ENCODE results near the gene CA12. TPM values are rescaled to one million over a fixed set of nuclear protein-coding genes. Genes with fewer than 3 reads are reported as not detected.

CA12 gene
- total RNA-seq, 4 donors from 2014 or later: 22.1 to 79.6 (median 37.0) TPM

GRCh38 chr15:63330926-63331325 is 50.7 kb downstream of the CA12 start:
- no peak for DNase-seq
- Histone ChIP-seq H3K27me3 (no peaks in the 10 kb centered on the region), H3K4me1 (no peaks in the 10 kb centered on the region), H3K4me3 (no peak overlapping the region), H3K27ac (no peak overlapping the region), H3K36me3 (no peaks in the 10 kb centered on the region), H3K9me3 (no peaks in the 10 kb centered on the region)
- TF ChIP-seq CTCF (IDR thresholded peaks at IDR 0.05): no peak
- no peak for TF ChIP-seq POLR2A (IDR thresholded peaks at IDR 0.05)

- H3K36me3 ChIP-seq: no peaks in the 10 kb centered on the region
- no peaks in the 10 kb centered on the region for H3K9me3 ChIP-seq
- DNase-seq: no peak
- TF ChIP-seq POLR2A (IDR thresholded peaks at IDR 0.05) (no peak), CTCF (IDR thresholded peaks at IDR 0.05) (no peak)
- no peak overlapping the region for H3K27ac ChIP-seq
- H3K4me1 ChIP-seq: no peaks in the 10 kb centered on the region
- H3K4me3 ChIP-seq: no peak overlapping the region
- no peaks in the 10 kb centered on the region for H3K27me3 ChIP-seq
Observed at GRCh38 chr15:63329567-63330350, 51.9 kb downstream of the CA12 start.

GRCh38 chr15:63327648-63328421 is 53.8 kb downstream of the CA12 start:
- Histone ChIP-seq H3K36me3 (no peaks in the 10 kb centered on the region), H3K4me1 (no peaks in the 10 kb centered on the region), H3K9me3 (no peaks in the 10 kb centered on the region), H3K27me3 (no peaks in the 10 kb centered on the region), H3K27ac (no peak overlapping the region), H3K4me3 (no peak overlapping the region)
- DNase-seq: no peak
- no peak for TF ChIP-seq CTCF (IDR thresholded peaks at IDR 0.05)
- TF ChIP-seq POLR2A (IDR thresholded peaks at IDR 0.05): no peak

- DNase-seq: no peak
- Histone ChIP-seq H3K36me3 (no peaks in the 10 kb centered on the region), H3K9me3 (no peaks in the 10 kb centered on the region), H3K4me3 (no peak overlapping the region), H3K4me1 (no peaks in the 10 kb centered on the region), H3K27ac (no peak overlapping the region), H3K27me3 (no peaks in the 10 kb centered on the region)
- TF ChIP-seq CTCF (IDR thresholded peaks at IDR 0.05) (no peak), POLR2A (IDR thresholded peaks at IDR 0.05) (no peak)
Observed at GRCh38 chr15:63324770-63325169, 56.9 kb downstream of the CA12 start.

- H3K27ac ChIP-seq: no peak overlapping the region
Observed at GRCh38 chr15:63323798-63324563, 57.7 kb downstream of the CA12 start.

More at GRCh38 chr15:63323798-63324563, 57.7 kb downstream of the CA12 start:
- no peaks in the 10 kb centered on the region for H3K4me1 ChIP-seq
- DNase-seq: no peak
- no peaks in the 10 kb centered on the region for H3K27me3 ChIP-seq
- TF ChIP-seq CTCF (IDR thresholded peaks at IDR 0.05): no peak
- no peak for TF ChIP-seq POLR2A (IDR thresholded peaks at IDR 0.05)
- H3K9me3 ChIP-seq: no peaks in the 10 kb centered on the region
- no peak overlapping the region for H3K4me3 ChIP-seq
- no peaks in the 10 kb centered on the region for H3K36me3 ChIP-seq

Measured in Peyer's patch (tissue), 4 donors.